SU-DHL-6 (cell line): Measurements from ENCODE around the gene LRRC18.

Experiments used
- EZH2phosphoT487 ChIP-seq: fragments of 200-600 bp; sonication (generic), shearing (Covaris generic); conservative IDR thresholded peaks from 2 replicates; pipeline ENCODE4 v1.6.1; 2018; ENCODE audit warnings: mild to moderate bottlenecking, antibody characterized with exemption, low read length, moderate library complexity, mixed read lengths
- TF ChIP-seq, protein P1 (sequence below): fragments of 200-600 bp; sonication (generic); IDR thresholded peaks from one replicate; pipeline ENCODE4 v1.5.1; 2017; ENCODE audit warnings: antibody characterized with exemption, mild to moderate bottlenecking, low read length, moderate library complexity; ENCODE audit not compliant: insufficient read depth, poor library complexity, severe bottlenecking

DNA sequence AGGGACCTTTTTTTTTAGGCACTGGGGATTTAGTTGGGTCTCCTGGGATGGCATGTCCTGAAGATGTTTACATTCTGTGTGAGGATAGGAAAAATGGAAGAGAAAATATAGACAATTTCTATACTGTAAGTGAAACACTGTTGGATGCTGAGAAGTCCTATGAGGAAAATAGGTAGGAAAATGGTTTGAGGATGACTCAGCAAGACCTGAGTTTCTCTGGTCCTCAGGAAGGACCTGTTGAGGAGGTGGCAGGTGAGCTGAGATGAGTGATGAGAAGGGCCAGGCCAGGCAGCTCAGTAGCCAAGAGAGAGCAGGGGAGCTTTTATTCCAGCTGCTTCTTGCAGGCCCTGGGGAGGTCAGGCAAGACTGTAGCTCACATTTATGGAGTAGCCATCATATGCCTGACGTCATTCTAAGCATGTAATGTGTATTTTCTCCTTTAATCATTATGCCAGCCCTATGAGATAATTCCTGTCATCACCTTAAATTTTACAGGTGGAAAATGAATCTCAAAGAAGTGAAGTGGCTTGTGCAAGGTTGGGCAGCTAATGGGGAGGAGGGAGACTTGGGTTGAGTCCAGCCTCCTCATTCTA is 19.1 kb upstream of the LRRC18 start:
- TF ChIP-seq, protein P1, sequence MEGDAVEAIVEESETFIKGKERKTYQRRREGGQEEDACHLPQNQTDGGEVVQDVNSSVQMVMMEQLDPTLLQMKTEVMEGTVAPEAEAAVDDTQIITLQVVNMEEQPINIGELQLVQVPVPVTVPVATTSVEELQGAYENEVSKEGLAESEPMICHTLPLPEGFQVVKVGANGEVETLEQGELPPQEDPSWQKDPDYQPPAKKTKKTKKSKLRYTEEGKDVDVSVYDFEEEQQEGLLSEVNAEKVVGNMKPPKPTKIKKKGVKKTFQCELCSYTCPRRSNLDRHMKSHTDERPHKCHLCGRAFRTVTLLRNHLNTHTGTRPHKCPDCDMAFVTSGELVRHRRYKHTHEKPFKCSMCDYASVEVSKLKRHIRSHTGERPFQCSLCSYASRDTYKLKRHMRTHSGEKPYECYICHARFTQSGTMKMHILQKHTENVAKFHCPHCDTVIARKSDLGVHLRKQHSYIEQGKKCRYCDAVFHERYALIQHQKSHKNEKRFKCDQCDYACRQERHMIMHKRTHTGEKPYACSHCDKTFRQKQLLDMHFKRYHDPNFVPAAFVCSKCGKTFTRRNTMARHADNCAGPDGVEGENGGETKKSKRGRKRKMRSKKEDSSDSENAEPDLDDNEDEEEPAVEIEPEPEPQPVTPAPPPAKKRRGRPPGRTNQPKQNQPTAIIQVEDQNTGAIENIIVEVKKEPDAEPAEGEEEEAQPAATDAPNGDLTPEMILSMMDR, result no peak
- TF ChIP-seq EZH2phosphoT487, result no peak
